HL-60 (cell line): ENCODE measurements around the gene PIP4K2A.

ENCODE experiments used
- DNase-seq, 2 experiments: peaks; one replicate each; pipeline ENCODE4 v3.0.0-alpha.2; 2010 to 2020; ENCODE audit warnings: low read depth in 1 of 2, low spot score in 1 of 2
- H3K27ac ChIP-seq: fragments of 250-450 bp; sonication (Bioruptor Pico); replicated peaks from 2 replicates; pipeline ENCODE4 v1.5.1; 2020; ENCODE audit warnings: mild to moderate bottlenecking, moderate library complexity
- H3K27me3 ChIP-seq: fragments of 250-450 bp; sonication (Bioruptor Pico); 2 replicates; pipeline ENCODE4 v1.5.1; 2021; ENCODE audit warnings: mild to moderate bottlenecking, moderate library complexity; ENCODE audit not compliant: insufficient read depth, poor library complexity, severe bottlenecking
- H3K4me3 ChIP-seq: replicated peaks from 2 replicates; pipeline ENCODE4 v1.5.1; 2011; ENCODE audit warnings: mild to moderate bottlenecking, control low read depth, low read length; ENCODE audit not compliant: insufficient read depth
- GABPA ChIP-seq: IDR thresholded peaks from 2 replicates; pipeline ENCODE4 v1.6.1; 2012; ENCODE audit warnings: low read depth
- POLR2AphosphoS5 ChIP-seq: IDR thresholded peaks from 2 replicates; pipeline ENCODE4 v1.6.1; 2012; ENCODE audit warnings: low read depth
- SPI1 ChIP-seq: IDR thresholded peaks from 2 replicates; pipeline ENCODE4 v1.6.1; 2012; ENCODE audit warnings: low read depth, mild to moderate bottlenecking, borderline replicate concordance
- TF ChIP-seq, protein P1 (sequence below): IDR thresholded peaks from one replicate; pipeline ENCODE4 v1.5.1; 2011; ENCODE audit warnings: low read length, control low read depth, inconsistent platforms; ENCODE audit not compliant: insufficient read depth
- TF ChIP-seq, protein P2 (sequence below): IDR thresholded peaks from 2 replicates; pipeline ENCODE4 v1.6.1; 2012; ENCODE audit warnings: low read depth; ENCODE audit not compliant: insufficient replicate concordance

PIP4K2A gene

DNA sequence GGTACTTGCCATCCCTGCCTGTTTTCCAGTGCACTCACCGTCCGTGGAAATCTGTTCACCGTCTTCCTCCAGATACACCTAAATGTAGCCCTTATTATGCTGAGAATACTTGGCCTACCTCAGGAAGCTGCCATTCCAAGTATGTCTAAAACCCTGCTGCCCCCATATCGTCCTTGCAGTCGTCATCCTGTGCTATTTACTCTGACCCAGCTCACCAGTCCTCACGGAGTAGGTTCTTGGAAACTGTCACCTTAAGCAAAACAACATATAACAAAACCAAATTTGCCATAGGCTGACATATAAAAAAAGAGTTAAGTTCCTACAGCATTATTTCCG is 880 bp upstream of the PIP4K2A start:
- no peak overlapping the region for H3K4me3 ChIP-seq
- TF ChIP-seq GABPA, result no peak

DNA sequence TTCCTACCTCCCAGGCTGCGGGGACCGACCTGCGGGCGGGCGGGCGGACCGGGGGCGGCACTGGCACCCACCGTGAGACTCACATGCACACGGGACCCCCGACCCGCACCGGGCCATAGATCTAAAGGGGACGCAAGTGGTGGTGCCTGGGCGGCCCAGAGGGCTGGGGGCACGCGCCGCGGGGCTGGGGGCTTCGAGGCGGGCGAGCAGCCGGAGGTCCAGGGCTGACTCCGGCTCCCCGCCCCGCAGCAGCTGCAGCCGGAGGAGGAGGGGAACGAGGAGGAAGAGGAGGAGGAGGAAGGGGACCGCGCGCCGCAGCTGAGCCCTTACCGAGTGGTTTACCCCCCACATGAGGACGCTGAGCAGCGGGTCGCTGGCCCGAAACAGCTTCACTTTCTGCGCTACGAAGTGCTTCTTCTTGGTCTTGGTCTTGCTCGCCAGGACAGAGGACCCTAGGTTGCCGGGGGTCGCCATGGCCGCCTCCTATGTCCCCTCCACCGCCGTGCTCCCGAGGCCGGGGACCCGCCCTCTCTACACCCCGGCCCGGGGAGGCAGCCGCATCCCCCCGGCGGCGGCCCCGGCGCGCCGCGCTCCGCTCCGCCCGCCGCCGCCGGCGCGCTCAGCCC is 412 bp downstream of the PIP4K2A start:
- peak overlapping the region; percentile 69 for H3K27ac ChIP-seq

More for the DNA sequence above, 880 bp upstream of the PIP4K2A start:
- Histone ChIP-seq H3K27ac (no peak overlapping the region), H3K27me3 (no peaks in the 10 kb centered on the region)
- no peak for DNase-seq

DNA sequence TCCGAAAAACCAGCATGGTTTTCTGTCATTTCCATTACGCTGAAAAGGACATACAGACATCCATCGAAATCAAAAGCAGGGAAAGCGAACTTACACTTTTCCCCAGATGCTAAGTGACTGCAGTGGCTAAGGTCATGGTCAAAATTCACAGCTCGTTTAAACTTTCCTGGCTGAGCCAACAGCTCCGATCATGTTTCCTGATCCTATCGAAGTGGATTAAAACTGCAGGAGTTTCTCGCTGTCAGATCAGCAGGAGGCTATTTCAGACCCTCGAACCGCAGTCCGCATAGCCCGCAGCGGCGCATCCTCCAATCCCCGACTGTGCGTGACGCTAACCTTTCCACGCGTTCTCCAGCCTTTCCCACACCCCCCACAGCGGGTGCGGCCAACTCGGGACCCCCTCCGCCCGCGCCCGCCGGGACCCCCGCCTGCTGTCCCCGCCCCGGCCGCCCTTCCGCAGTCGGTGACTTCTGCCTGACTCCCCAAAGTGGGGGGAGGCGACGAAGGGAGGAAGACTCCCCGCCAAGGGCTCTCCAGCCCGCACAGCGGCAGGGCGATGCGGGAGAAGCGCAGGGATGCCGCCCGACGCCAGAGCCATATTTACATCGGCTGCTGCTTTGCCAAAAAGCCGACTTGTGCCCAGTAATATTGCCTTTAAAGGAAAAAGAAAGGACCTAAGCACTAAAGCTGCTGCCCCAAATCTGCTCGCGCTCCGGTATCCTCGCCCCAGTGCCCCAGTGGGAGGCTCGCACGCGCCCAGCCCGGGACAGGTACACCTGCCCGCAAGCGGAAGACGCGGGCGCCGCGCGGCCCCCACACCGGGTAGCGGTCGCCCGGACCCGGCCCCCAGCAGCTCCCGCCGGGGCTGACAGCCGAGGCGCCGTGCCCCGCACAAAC is 1.2 kb downstream of the PIP4K2A start:
- H3K27me3 ChIP-seq, result no peaks in the 10 kb centered on the region
- no peak overlapping the region; the same call in 1 of the 2 replicates for H3K27ac ChIP-seq
- no peak for DNase-seq
- H3K4me3 ChIP-seq, result peak overlapping the region; percentile 69
- TF ChIP-seq GABPA (no peak), SPI1 (no peak), POLR2AphosphoS5 (no peak)
- TF ChIP-seq, protein P1, sequence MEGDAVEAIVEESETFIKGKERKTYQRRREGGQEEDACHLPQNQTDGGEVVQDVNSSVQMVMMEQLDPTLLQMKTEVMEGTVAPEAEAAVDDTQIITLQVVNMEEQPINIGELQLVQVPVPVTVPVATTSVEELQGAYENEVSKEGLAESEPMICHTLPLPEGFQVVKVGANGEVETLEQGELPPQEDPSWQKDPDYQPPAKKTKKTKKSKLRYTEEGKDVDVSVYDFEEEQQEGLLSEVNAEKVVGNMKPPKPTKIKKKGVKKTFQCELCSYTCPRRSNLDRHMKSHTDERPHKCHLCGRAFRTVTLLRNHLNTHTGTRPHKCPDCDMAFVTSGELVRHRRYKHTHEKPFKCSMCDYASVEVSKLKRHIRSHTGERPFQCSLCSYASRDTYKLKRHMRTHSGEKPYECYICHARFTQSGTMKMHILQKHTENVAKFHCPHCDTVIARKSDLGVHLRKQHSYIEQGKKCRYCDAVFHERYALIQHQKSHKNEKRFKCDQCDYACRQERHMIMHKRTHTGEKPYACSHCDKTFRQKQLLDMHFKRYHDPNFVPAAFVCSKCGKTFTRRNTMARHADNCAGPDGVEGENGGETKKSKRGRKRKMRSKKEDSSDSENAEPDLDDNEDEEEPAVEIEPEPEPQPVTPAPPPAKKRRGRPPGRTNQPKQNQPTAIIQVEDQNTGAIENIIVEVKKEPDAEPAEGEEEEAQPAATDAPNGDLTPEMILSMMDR, result no peak
- TF ChIP-seq, protein P2, sequence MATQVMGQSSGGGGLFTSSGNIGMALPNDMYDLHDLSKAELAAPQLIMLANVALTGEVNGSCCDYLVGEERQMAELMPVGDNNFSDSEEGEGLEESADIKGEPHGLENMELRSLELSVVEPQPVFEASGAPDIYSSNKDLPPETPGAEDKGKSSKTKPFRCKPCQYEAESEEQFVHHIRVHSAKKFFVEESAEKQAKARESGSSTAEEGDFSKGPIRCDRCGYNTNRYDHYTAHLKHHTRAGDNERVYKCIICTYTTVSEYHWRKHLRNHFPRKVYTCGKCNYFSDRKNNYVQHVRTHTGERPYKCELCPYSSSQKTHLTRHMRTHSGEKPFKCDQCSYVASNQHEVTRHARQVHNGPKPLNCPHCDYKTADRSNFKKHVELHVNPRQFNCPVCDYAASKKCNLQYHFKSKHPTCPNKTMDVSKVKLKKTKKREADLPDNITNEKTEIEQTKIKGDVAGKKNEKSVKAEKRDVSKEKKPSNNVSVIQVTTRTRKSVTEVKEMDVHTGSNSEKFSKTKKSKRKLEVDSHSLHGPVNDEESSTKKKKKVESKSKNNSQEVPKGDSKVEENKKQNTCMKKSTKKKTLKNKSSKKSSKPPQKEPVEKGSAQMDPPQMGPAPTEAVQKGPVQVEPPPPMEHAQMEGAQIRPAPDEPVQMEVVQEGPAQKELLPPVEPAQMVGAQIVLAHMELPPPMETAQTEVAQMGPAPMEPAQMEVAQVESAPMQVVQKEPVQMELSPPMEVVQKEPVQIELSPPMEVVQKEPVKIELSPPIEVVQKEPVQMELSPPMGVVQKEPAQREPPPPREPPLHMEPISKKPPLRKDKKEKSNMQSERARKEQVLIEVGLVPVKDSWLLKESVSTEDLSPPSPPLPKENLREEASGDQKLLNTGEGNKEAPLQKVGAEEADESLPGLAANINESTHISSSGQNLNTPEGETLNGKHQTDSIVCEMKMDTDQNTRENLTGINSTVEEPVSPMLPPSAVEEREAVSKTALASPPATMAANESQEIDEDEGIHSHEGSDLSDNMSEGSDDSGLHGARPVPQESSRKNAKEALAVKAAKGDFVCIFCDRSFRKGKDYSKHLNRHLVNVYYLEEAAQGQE, result no peak

More for the DNA sequence above, 412 bp downstream of the PIP4K2A start:
- peak in 1 of 2 experiments; percentile 15 for DNase-seq
- Histone ChIP-seq H3K4me3 (peak overlapping the region; percentile 69), H3K27me3 (no peaks in the 10 kb centered on the region)
- no peak for TF ChIP-seq GABPA
- TF ChIP-seq, protein P2, result no peak
- no peak for TF ChIP-seq POLR2AphosphoS5
- TF ChIP-seq, protein P1, result no peak
- no peak for TF ChIP-seq SPI1

DNA sequence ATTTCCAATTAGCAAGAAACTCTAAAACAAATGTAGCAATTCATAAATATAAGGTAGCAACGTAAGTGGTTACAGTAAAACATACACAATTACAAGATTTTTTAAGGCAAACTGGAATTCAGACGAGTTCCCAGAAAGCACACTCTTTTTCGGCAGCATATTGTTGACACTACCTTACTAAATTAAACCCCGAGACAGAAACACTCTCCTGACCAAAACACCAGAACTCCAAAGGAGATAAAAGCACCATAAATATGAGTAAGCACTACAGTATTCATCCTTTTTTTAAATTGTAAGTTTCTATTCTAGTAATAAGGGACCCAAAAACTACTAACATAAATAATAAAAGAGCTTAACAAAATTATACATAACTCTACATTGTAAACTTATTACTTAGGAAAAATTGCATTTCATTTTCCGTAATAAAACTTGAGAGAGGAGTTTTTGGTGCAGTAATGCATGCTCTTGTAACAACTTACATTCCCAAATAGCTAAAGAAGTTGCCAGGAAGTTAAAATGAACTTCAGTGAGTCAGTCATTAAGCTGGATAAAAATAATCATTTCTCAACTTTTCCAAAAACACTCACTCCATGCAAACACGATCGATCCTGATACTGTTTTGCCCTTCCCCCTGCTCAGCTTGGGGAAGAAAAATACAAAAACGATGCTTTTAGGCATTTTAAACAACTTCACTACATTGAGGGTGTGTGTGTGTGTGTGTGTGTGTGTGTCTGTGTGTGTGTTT is 2.0 kb downstream of the PIP4K2A start:
- peak overlapping the region; percentile 69 for H3K4me3 ChIP-seq
- H3K27me3 ChIP-seq, result no peaks in the 10 kb centered on the region
- TF ChIP-seq POLR2AphosphoS5, result no peak
- TF ChIP-seq, protein P2, result no peak
- no peak for TF ChIP-seq SPI1
- TF ChIP-seq, protein P1, result no peak
- no peak for TF ChIP-seq GABPA
- H3K27ac ChIP-seq, result no peak overlapping the region
- no peak for DNase-seq
